ENCODE results near the gene CCL13. TPM values are rescaled to one million over a fixed set of nuclear protein-coding genes. Genes with fewer than 3 reads are reported as not detected.
A peak's percentile ranks its signal among the peaks of the same experiment; 100 is the strongest.

The CCL13 gene
- total RNA-seq, 4 donors from 2014 or later, result 3.0 to 4.1 TPM; not detected in 2

GRCh38 chr17:34361478-34362061, 5.3 kb downstream of the CCL13 start:
- intact Hi-C loops (cut with DNase I; ENCODE audit: low total_unique reads), result loop anchor here (5.0 kb wide), 1 partner anchor 164 kb away; no protein-coding TSS in a partner anchor
- no peaks in the 10 kb centered on the region for H3K4me1 ChIP-seq
- peak; percentile 87 to 90 for DNase-seq
- no peaks in the 10 kb centered on the region for H3K9me3 ChIP-seq
- H3K4me3 ChIP-seq, result no peak overlapping the region
- no peaks in the 10 kb centered on the region for H3K36me3 ChIP-seq
- no peaks in the 10 kb centered on the region for H3K27me3 ChIP-seq
- no peak for TF ChIP-seq POLR2A (IDR thresholded peaks at IDR 0.05)
- peak; percentile 96 to 100 (median 99) for TF ChIP-seq CTCF (IDR thresholded peaks at IDR 0.05)
- H3K27ac ChIP-seq, result no peak overlapping the region

GRCh38 chr17:34363183-34363661, 6.9 kb downstream of the CCL13 start, which contains the start of gene CCL1:
Gene CCL1, minus strand, starts transcription at chr17:34363233. Its CDS starts 72 bp downstream, at chr17:34363161.
- Histone ChIP-seq H3K9me3 (no peaks in the 10 kb centered on the region), H3K4me3 (no peak within 1 kb of the TSS), H3K27ac (no peak within 1 kb of the TSS), H3K27me3 (no peaks in the 10 kb centered on the region), H3K4me1 (no peaks in the 10 kb centered on the region), H3K36me3 (no peaks in the 10 kb centered on the region)
- TF ChIP-seq CTCF (IDR thresholded peaks at IDR 0.05) (no peak), POLR2A (IDR thresholded peaks at IDR 0.05) (no peak)
- no peak for DNase-seq
- intact Hi-C loops (cut with DNase I; ENCODE audit: low total_unique reads), result loop anchor here (5.0 kb wide), 1 partner anchor 166 kb away; no protein-coding TSS in a partner anchor

GRCh38 chr17:34364751-34365150, 8.5 kb downstream of the CCL13 start:
- no peak for TF ChIP-seq CTCF (IDR thresholded peaks at IDR 0.05)
- TF ChIP-seq POLR2A (IDR thresholded peaks at IDR 0.05), result no peak
- Histone ChIP-seq H3K27me3 (no peaks in the 10 kb centered on the region), H3K4me1 (no peaks in the 10 kb centered on the region), H3K27ac (no peak overlapping the region), H3K4me3 (no peak overlapping the region), H3K9me3 (no peaks in the 10 kb centered on the region), H3K36me3 (no peaks in the 10 kb centered on the region)
- intact Hi-C loops (cut with DNase I; ENCODE audit: low total_unique reads), result loop anchor here (5.0 kb wide), 1 partner anchor 167 kb away; no protein-coding TSS in a partner anchor
- DNase-seq, result no peak

- no peaks in the 10 kb centered on the region for H3K9me3 ChIP-seq
- H3K36me3 ChIP-seq, result no peaks in the 10 kb centered on the region
- H3K4me1 ChIP-seq, result no peaks in the 10 kb centered on the region
- TF ChIP-seq POLR2A (IDR thresholded peaks at IDR 0.05) (no peak), CTCF (IDR thresholded peaks at IDR 0.05) (no peak)
- no peak overlapping the region for H3K27ac ChIP-seq
- no peak for DNase-seq
- intact Hi-C loops (cut with DNase I; ENCODE audit: low total_unique reads), result no loop called here
- H3K4me3 ChIP-seq, result no peak overlapping the region
- H3K27me3 ChIP-seq, result no peaks in the 10 kb centered on the region
These were observed 9.1 kb downstream of the CCL13 start for GRCh38 chr17:34365340-34365739.

- no peak for TF ChIP-seq CTCF (IDR thresholded peaks at IDR 0.05)
- no peak for TF ChIP-seq POLR2A (IDR thresholded peaks at IDR 0.05)
- Histone ChIP-seq H3K9me3 (no peaks in the 10 kb centered on the region), H3K4me1 (no peaks in the 10 kb centered on the region), H3K27ac (no peak overlapping the region), H3K36me3 (no peaks in the 10 kb centered on the region), H3K27me3 (no peaks in the 10 kb centered on the region), H3K4me3 (no peak overlapping the region)
- no peak for DNase-seq
- intact Hi-C loops (cut with DNase I; ENCODE audit: low total_unique reads), result no loop called here
These were observed 9.7 kb downstream of the CCL13 start for GRCh38 chr17:34366010-34366409.

Data from uterus (tissue), 4 donors.